HG03025 (cell line): ENCODE data around the gene EN1.
A peak's percentile ranks its signal among the peaks of the same experiment; 100 is the strongest.

Source experiments
- ATAC-seq: cut with Tn5 transposase; IDR thresholded peaks from one replicate; pipeline ENCODE4 v1.9.1; 2021; ENCODE audit warnings: mild to moderate bottlenecking, moderate library complexity; ENCODE audit not compliant: unreplicated experiment, low FRiP score

EN1 gene

GRCh38 chr2:118856330-118856977 lies 9.0 kb upstream of the EN1 start:
- no peak for ATAC-seq

GRCh38 chr2:118855451-118856279 lies 8.2 kb upstream of the EN1 start:
- peak; percentile 79 for ATAC-seq

- ATAC-seq, result no peak
Measured at GRCh38 chr2:118854507-118855345, 7.3 kb upstream of the EN1 start.

- no peak for ATAC-seq
Measured at GRCh38 chr2:118853651-118854291, 6.3 kb upstream of the EN1 start.

- no peak for ATAC-seq
Measured at GRCh38 chr2:118853129-118853640, 5.7 kb upstream of the EN1 start.

GRCh38 chr2:118852605-118853128 lies 5.2 kb upstream of the EN1 start:
- no peak for ATAC-seq

GRCh38 chr2:118851650-118852049 lies 4.2 kb upstream of the EN1 start:
- no peak for ATAC-seq

GRCh38 chr2:118850901-118851415 lies 3.5 kb upstream of the EN1 start:
- ATAC-seq, result no peak

GRCh38 chr2:118850168-118850900 lies 2.9 kb upstream of the EN1 start:
- ATAC-seq, result no peak

GRCh38 chr2:118849226-118850167 lies 2.0 kb upstream of the EN1 start:
- no peak for ATAC-seq

- no peak for ATAC-seq
Measured at GRCh38 chr2:118848381-118849225, 1.2 kb upstream of the EN1 start.

- ATAC-seq, result no peak
Measured at GRCh38 chr2:118847762-118848172, 319 bp upstream of the EN1 start.

- ATAC-seq, result no peak
Measured at GRCh38 chr2:118846442-118846952, 951 bp downstream of the EN1 start.

GRCh38 chr2:118845522-118846441 lies 1.7 kb downstream of the EN1 start:
- no peak for ATAC-seq

- ATAC-seq, result no peak
Measured at GRCh38 chr2:118845005-118845521, 2.4 kb downstream of the EN1 start.
